GM23338 (cell line): Measurements from ENCODE around the gene SLC66A2. TPM values are rescaled to one million over a fixed set of nuclear protein-coding genes. Genes with fewer than 3 reads are reported as not detected.

ENCODE experiments used
- ATAC-seq: fragments of 200-7000 bp; cut with Tn5 transposase; 3 replicates; pipeline ENCODE4 v1.9.1; 2020
- DNase-seq: peaks from one replicate; pipeline ENCODE4 v3.0.0-alpha.2; 2015; ENCODE audit warnings: low spot score
- H2AFZ ChIP-seq: fragments of 200-600 bp; sonication (generic); 2 replicates; pipeline ENCODE4 v1.8.0; 2016; ENCODE audit warnings: antibody characterized with exemption, mild to moderate bottlenecking, moderate library complexity
- H3F3A ChIP-seq: fragments of 200-600 bp; sonication (generic); replicated peaks from 2 replicates; pipeline ENCODE4 v1.8.0; 2017; ENCODE audit warnings: antibody characterized with exemption, mixed run types, low read depth
- H3K27ac ChIP-seq: fragments of 200-600 bp; sonication (generic); 2 replicates; pipeline ENCODE4 v1.6.1; 2016; ENCODE audit warnings: low read depth
- H3K27me3 ChIP-seq: fragments of 200-600 bp; sonication (generic); 2 replicates; pipeline ENCODE4 v1.8.0; 2016; ENCODE audit warnings: mild to moderate bottlenecking, mixed run types, moderate library complexity; ENCODE audit not compliant: insufficient read depth
- H3K36me3 ChIP-seq: fragments of 200-600 bp; sonication (generic); 2 replicates; pipeline ENCODE4 v1.8.0; 2016; ENCODE audit warnings: mild to moderate bottlenecking; ENCODE audit not compliant: insufficient read depth
- H3K4me1 ChIP-seq: fragments of 200-600 bp; sonication (generic); 2 replicates; pipeline ENCODE4 v1.8.0; 2016; ENCODE audit warnings: mild to moderate bottlenecking, moderate library complexity; ENCODE audit not compliant: insufficient read depth
- H3K4me2 ChIP-seq: fragments of 200-600 bp; sonication (generic); 2 replicates; pipeline ENCODE4 v1.7.1; 2017; ENCODE audit warnings: mixed run types
- H3K4me3 ChIP-seq: fragments of 200-600 bp; sonication (generic); 2 replicates; pipeline ENCODE4 v1.6.1; 2016; ENCODE audit warnings: mixed run types
- H3K79me2 ChIP-seq: fragments of 200-600 bp; sonication (generic); replicated peaks from 2 replicates; pipeline ENCODE4 v1.8.0; 2017; ENCODE audit warnings: mild to moderate bottlenecking; ENCODE audit not compliant: insufficient read depth
- H3K9me2 ChIP-seq: fragments of 200-600 bp; sonication (generic); 2 replicates; pipeline ENCODE4 v1.8.0; 2017; ENCODE audit not compliant: insufficient read depth
- H4K20me1 ChIP-seq: fragments of 200-600 bp; sonication (generic); replicated peaks from 2 replicates; pipeline ENCODE4 v1.8.0; 2017; ENCODE audit warnings: mild to moderate bottlenecking; ENCODE audit not compliant: insufficient read depth
- H3K27ac Mint-ChIP-seq: 2 replicates; pipeline ENCODE4 v1.8.0; 2020; ENCODE audit warnings: inconsistent platforms, mild to moderate bottlenecking, moderate library complexity, mixed read lengths
- H3K27me3 Mint-ChIP-seq: 3 replicates; pipeline ENCODE4 v1.8.0; 2022; ENCODE audit warnings: low read depth, mild to moderate bottlenecking, moderate library complexity, mixed read lengths, inconsistent platforms; ENCODE audit not compliant: insufficient read depth, poor library complexity
- H3K36me3 Mint-ChIP-seq: 3 replicates; pipeline ENCODE4 v1.8.0; 2021; ENCODE audit warnings: low read depth, mild to moderate bottlenecking, inconsistent platforms, moderate library complexity, mixed read lengths
- H3K4me1 Mint-ChIP-seq: 3 replicates; pipeline ENCODE4 v1.8.0; 2020; ENCODE audit warnings: mild to moderate bottlenecking, inconsistent platforms, mixed read lengths
- H3K4me3 Mint-ChIP-seq: 3 replicates; pipeline ENCODE4 v1.8.0; 2021; ENCODE audit warnings: moderate library complexity, mild to moderate bottlenecking, inconsistent platforms, mixed read lengths
- H3K9me3 Mint-ChIP-seq: 3 replicates; pipeline ENCODE4 v1.8.0; 2020; ENCODE audit warnings: moderate library complexity, mild to moderate bottlenecking, inconsistent platforms, mixed read lengths
- CREB1 ChIP-seq: fragments of 250-450 bp; sonication (Bioruptor Pico); IDR thresholded peaks from 2 replicates; pipeline ENCODE4 v1.5.0; 2020; ENCODE audit warnings: low read depth, mild to moderate bottlenecking, moderate library complexity
- ETS1 ChIP-seq: IDR thresholded peaks from 2 replicates; pipeline ENCODE4 v1.6.1; 2016; ENCODE audit warnings: antibody characterized with exemption
- EZH2 ChIP-seq: fragments of 200-600 bp; sonication (generic); IDR thresholded peaks from one replicate; pipeline ENCODE4 v1.8.0; 2017; ENCODE audit warnings: antibody characterized with exemption, mild to moderate bottlenecking, low read depth; ENCODE audit not compliant: unreplicated experiment
- JUNB ChIP-seq: IDR thresholded peaks from one replicate; pipeline ENCODE4 v1.6.1; 2016; ENCODE audit warnings: antibody characterized with exemption; ENCODE audit not compliant: unreplicated experiment
- NANOG ChIP-seq: IDR thresholded peaks from 2 replicates; pipeline ENCODE4 v1.6.1; 2016; ENCODE audit warnings: antibody characterized with exemption, borderline replicate concordance
- POLR2AphosphoS5 ChIP-seq: IDR thresholded peaks from 2 replicates; pipeline ENCODE4 v1.6.1; 2016; ENCODE audit warnings: antibody characterized with exemption, low read depth
- REST ChIP-seq: IDR thresholded peaks from one replicate; pipeline ENCODE4 v1.6.1; 2018; ENCODE audit warnings: antibody characterized with exemption; ENCODE audit not compliant: unreplicated experiment
- STAT1 ChIP-seq: IDR thresholded peaks from one replicate; pipeline ENCODE4 v1.6.1; 2016; ENCODE audit warnings: antibody characterized with exemption; ENCODE audit not compliant: unreplicated experiment
- ZNF114 ChIP-seq: fragments of 250-450 bp; sonication (Bioruptor Pico); IDR thresholded peaks from 2 replicates; pipeline ENCODE4 v1.5.0; 2020; ENCODE audit warnings: mild to moderate bottlenecking, moderate library complexity
- ZNF331 ChIP-seq: fragments of 250-450 bp; sonication (Bioruptor Pico); IDR thresholded peaks from 2 replicates; pipeline ENCODE4 v1.5.0; 2020; ENCODE audit warnings: low read depth, mild to moderate bottlenecking, moderate library complexity
- polyA plus RNA-seq: library from polyadenylated mRNA; unstranded; fragments of >200 nt; fragmentation: Nextera tagmentation; extraction: Ambion mirVana; gene quantifications from 2 replicates; pipeline ENCODE4 v1.2.1, GENCODE V29; 2016
- total RNA-seq: library from RNA; depleted of rRNA; stranded (reverse); fragments of >200 nt; shearing (Covaris generic); gene quantifications from 2 replicates; pipeline ENCODE4 v1.2.3, GENCODE V29; 2014

The SLC66A2 gene
- total and polyA plus RNA-seq, 2 experiments from 2014 or later: 4.0 to 18.1 TPM

GRCh38 chr18:79986726-79987125, 35.3 kb upstream of the SLC66A2 start (continued):
- TF ChIP-seq ETS1 (no peak), JUNB (no peak), ZNF114 (no peak)

- peaks cover 4% of the 10 kb centered on the region; the same call in 1 of the 2 replicates for H3K4me1 ChIP-seq
- no peaks in the 10 kb centered on the region for H3F3A ChIP-seq
- no peak overlapping the region for H3K4me3 Mint-ChIP-seq
- H3K27ac Mint-ChIP-seq: no peak overlapping the region
- no peak overlapping the region for H3K4me3 ChIP-seq
- H3K79me2 ChIP-seq: peaks cover 80% of the 10 kb centered on the region
- TF ChIP-seq EZH2 (no peak), ZNF331 (CRISPR knock-in tag) (no peak), ETS1 (no peak), STAT1 (no peak), JUNB (no peak), REST (no peak), POLR2AphosphoS5 (no peak), CREB1 (CRISPR knock-in tag) (no peak), ZNF114 (no peak), NANOG (no peak)
- peaks cover 8% of the 10 kb centered on the region for H3K36me3 ChIP-seq
- no peak overlapping the region for H3K4me2 ChIP-seq
- no peak overlapping the region for H3K27ac ChIP-seq
- H3K9me3 Mint-ChIP-seq: no peaks in the 10 kb centered on the region; the same call in 2 of the 3 replicates
- ATAC-seq (no peak), DNase-seq (no peak)
- peaks cover 24% of the 10 kb centered on the region for H3K4me1 Mint-ChIP-seq
- peaks cover 3% of the 10 kb centered on the region for H3K27me3 Mint-ChIP-seq
- no peaks in the 10 kb centered on the region for H3K9me2 ChIP-seq
- H4K20me1 ChIP-seq: peaks cover 41% of the 10 kb centered on the region
- H3K27me3 ChIP-seq: no peaks in the 10 kb centered on the region
- H3K36me3 Mint-ChIP-seq: peaks cover 34% of the 10 kb centered on the region
- H2AFZ ChIP-seq: no peak overlapping the region
These were observed 33.7 kb upstream of the SLC66A2 start for GRCh38 chr18:79985172-79985571.
